ENCODE results near the gene FBF1. TPM values are rescaled to one million over a fixed set of nuclear protein-coding genes. Genes with fewer than 3 reads are reported as not detected.
"Not testable (repeated sequence)": the region's sequence is repeated elsewhere in the genome, so short reads cannot be mapped to it uniquely, and the experiment has no call there.

FBF1 gene
- total RNA-seq, 4 donors from 2014 or later = 17.8 to 57.5 (median 27.9) TPM

- H3K4me3 ChIP-seq = peak overlapping the region; percentile 82
- peaks cover 18% of the 10 kb centered on the region for H3K36me3 ChIP-seq
- peaks cover 45% of the 10 kb centered on the region for H3K4me1 ChIP-seq
- H3K27me3 ChIP-seq = no peaks in the 10 kb centered on the region
- H3K9me3 ChIP-seq = no peaks in the 10 kb centered on the region
- no peak for DNase-seq (ENCODE audit: low spot score in 2 of 2)
- peak overlapping the region; percentile 35 for H3K27ac ChIP-seq
- 29% methylated on average over 5 of the region's 5 CpGs for WGBS
- TF ChIP-seq EP300 (IDR thresholded peaks at IDR 0.05) (no peak), POLR2A (IDR thresholded peaks at IDR 0.05) (no peak), POLR2AphosphoS5 (IDR thresholded peaks at IDR 0.05) (no peak)
- TF ChIP-seq, protein P1, sequence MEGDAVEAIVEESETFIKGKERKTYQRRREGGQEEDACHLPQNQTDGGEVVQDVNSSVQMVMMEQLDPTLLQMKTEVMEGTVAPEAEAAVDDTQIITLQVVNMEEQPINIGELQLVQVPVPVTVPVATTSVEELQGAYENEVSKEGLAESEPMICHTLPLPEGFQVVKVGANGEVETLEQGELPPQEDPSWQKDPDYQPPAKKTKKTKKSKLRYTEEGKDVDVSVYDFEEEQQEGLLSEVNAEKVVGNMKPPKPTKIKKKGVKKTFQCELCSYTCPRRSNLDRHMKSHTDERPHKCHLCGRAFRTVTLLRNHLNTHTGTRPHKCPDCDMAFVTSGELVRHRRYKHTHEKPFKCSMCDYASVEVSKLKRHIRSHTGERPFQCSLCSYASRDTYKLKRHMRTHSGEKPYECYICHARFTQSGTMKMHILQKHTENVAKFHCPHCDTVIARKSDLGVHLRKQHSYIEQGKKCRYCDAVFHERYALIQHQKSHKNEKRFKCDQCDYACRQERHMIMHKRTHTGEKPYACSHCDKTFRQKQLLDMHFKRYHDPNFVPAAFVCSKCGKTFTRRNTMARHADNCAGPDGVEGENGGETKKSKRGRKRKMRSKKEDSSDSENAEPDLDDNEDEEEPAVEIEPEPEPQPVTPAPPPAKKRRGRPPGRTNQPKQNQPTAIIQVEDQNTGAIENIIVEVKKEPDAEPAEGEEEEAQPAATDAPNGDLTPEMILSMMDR (IDR thresholded peaks at IDR 0.05) = no peak
These were observed 34.9 kb upstream of the FBF1 start for GRCh38 chr17:75975757-75976174.

DNA sequence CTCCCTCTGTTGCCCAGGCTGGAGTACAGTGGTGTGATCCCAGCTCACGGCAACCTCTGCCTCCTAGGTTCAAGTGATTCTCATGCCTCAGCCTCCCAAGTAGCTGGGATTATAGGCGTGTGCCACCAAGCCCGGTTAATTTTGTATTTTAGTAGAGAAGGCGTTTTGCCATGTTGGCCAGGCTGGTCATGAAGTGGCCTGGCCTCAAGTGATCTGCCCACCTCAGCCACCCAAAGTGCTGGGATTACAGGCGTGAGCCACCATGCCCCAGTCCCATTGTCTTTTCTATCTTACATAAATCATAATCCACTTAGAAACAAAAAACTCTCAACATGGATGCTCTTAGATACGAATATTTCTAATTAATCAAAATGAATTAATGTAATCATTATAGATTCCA, 34.3 kb upstream of the FBF1 start:
- H3K27me3 ChIP-seq, H3K9me3 ChIP-seq, H3K27ac ChIP-seq, H3K4me3 ChIP-seq: not testable (repeated sequence)
- Histone ChIP-seq H3K4me1 (peaks cover 45% of the 10 kb centered on the region), H3K36me3 (peaks cover 18% of the 10 kb centered on the region)
- 92% methylated on average over 6 of the region's 6 CpGs for WGBS
- peak in 1 of 2 donors; percentile 3 for DNase-seq (ENCODE audit: low spot score in 2 of 2)

- DNase-seq (ENCODE audit: low spot score in 2 of 2) = no peak
- 89% methylated on average over 7 of the region's 7 CpGs for WGBS
- Histone ChIP-seq H3K27ac (peak overlapping the region; percentile 45), H3K9me3 (no peaks in the 10 kb centered on the region), H3K27me3 (no peaks in the 10 kb centered on the region), H3K4me3 (no peak overlapping the region), H3K36me3 (peaks cover 27% of the 10 kb centered on the region), H3K4me1 (peaks cover 13% of the 10 kb centered on the region)
- no peak for TF ChIP-seq EP300 (IDR thresholded peaks at IDR 0.05)
- TF ChIP-seq POLR2AphosphoS5 (IDR thresholded peaks at IDR 0.05) = no peak
These were observed 29.8 kb upstream of the FBF1 start for GRCh38 chr17:75970626-75971025.

- Histone ChIP-seq H3K4me3 (no peak overlapping the region), H3K36me3 (peaks cover 27% of the 10 kb centered on the region), H3K9me3 (no peaks in the 10 kb centered on the region), H3K27me3 (no peaks in the 10 kb centered on the region), H3K27ac (peak overlapping the region; percentile 45), H3K4me1 (peaks cover 11% of the 10 kb centered on the region)
- TF ChIP-seq, protein P1 (IDR thresholded peaks at IDR 0.05) = no peak
- TF ChIP-seq POLR2AphosphoS5 (IDR thresholded peaks at IDR 0.05) (no peak), POLR2A (IDR thresholded peaks at IDR 0.05) (no peak)
- WGBS = 53% methylated on average over 4 of the region's 4 CpGs
- no peak for DNase-seq (ENCODE audit: low spot score in 2 of 2)
These were observed 29.2 kb upstream of the FBF1 start for GRCh38 chr17:75970011-75970523.

- not testable (repeated sequence) for H3K9me3 ChIP-seq; H3K27me3 ChIP-seq; DNase-seq (ENCODE audit: low spot score in 2 of 2); H3K4me3 ChIP-seq; H3K27ac ChIP-seq
- 89% methylated on average over 10 of the region's 10 CpGs for WGBS
- Histone ChIP-seq H3K4me1 (peaks cover 11% of the 10 kb centered on the region), H3K36me3 (peaks cover 27% of the 10 kb centered on the region)
These were observed 28.2 kb upstream of the FBF1 start for GRCh38 chr17:75969044-75969443.

DNA sequence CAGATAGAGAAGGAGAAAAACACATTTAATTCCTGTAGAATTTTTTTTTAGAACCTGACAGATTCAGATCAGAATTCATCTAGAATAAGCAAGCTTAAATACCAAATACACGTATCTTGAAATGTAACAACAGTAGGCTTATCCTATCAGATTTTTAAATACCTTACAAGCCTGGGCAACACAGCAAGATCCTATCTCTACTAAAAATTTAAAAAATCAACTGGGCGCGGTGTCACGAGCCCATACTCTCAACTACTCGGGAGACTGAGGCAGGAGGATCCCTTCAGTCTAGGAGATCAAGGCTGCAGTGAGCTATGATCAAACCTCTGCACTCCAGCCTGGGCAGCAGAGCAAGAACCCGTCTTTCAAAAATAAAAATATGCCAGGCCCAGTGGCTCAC, 24.6 kb upstream of the FBF1 start:
- Histone ChIP-seq H3K27me3 (no peaks in the 10 kb centered on the region), H3K4me1 (peaks cover 12% of the 10 kb centered on the region), H3K36me3 (peaks cover 9% of the 10 kb centered on the region), H3K27ac (no peak overlapping the region), H3K9me3 (no peaks in the 10 kb centered on the region), H3K4me3 (no peak overlapping the region)
- no peak for DNase-seq (ENCODE audit: low spot score in 2 of 2)
- no peak for TF ChIP-seq EP300 (IDR thresholded peaks at IDR 0.05)
- no peak for TF ChIP-seq POLR2AphosphoS5 (IDR thresholded peaks at IDR 0.05)
- TF ChIP-seq, protein P1 (IDR thresholded peaks at IDR 0.05) = no peak
- no peak for TF ChIP-seq POLR2A (IDR thresholded peaks at IDR 0.05)
- 66% methylated on average over 6 of the region's 6 CpGs for WGBS

Data from suprapubic skin (tissue), 4 donors.